HEK293T (cell line): ENCODE measurements around the gene RAD23B.

Experiments
- CTCF ChIA-PET: fragments of 350-600 bp; formaldehyde crosslinking; extraction: SDS; loops from one replicate; lab custom pipeline; 2021; ENCODE audit warnings: antibody characterized with exemption, inconsistent platforms; lab: Yijun Ruan, JAX
- POLR2A ChIA-PET: fragments of 350-600 bp; formaldehyde crosslinking; extraction: SDS; loops from one replicate; lab custom pipeline; 2020; ENCODE audit warnings: antibody characterized with exemption, inconsistent platforms; lab: Yijun Ruan, JAX
- DNase-seq: peaks from one replicate; pipeline ENCODE4 v3.0.0; 2012; ENCODE audit warnings: mixed read lengths; ENCODE audit errors: extremely low spot score
- ARNT ChIP-seq: fragments of 450-650 bp; IDR thresholded peaks from 2 replicates; pipeline ENCODE4 v1.6.1; 2017; ENCODE audit warnings: mild to moderate bottlenecking
- BHLHE40 ChIP-seq: fragments of 450-650 bp; IDR thresholded peaks from 2 replicates; pipeline ENCODE4 v1.6.1; 2016; ENCODE audit warnings: mild to moderate bottlenecking, moderate library complexity, borderline replicate concordance
- CTBP1 ChIP-seq: fragments of 450-650 bp; IDR thresholded peaks from 2 replicates; pipeline ENCODE4 v1.6.1; 2016; ENCODE audit warnings: borderline replicate concordance
- ELF4 ChIP-seq: fragments of 450-650 bp; IDR thresholded peaks from 2 replicates; pipeline ENCODE4 v1.6.1; 2017; ENCODE audit warnings: antibody characterized with exemption
- FOXA1 ChIP-seq: fragments of 450-650 bp; IDR thresholded peaks from 2 replicates; pipeline ENCODE4 v1.6.1; 2016; ENCODE audit warnings: mild to moderate bottlenecking
- FOXK2 ChIP-seq: fragments of 450-650 bp; IDR thresholded peaks from 2 replicates; pipeline ENCODE4 v1.6.1; 2016; ENCODE audit warnings: mild to moderate bottlenecking
- FOXM1 ChIP-seq: fragments of 450-650 bp; IDR thresholded peaks from 2 replicates; pipeline ENCODE4 v1.6.1; 2017; ENCODE audit warnings: mild to moderate bottlenecking, borderline replicate concordance
- HDGF ChIP-seq: fragments of 450-650 bp; IDR thresholded peaks from 2 replicates; pipeline ENCODE4 v1.6.1; 2017; ENCODE audit warnings: antibody characterized with exemption, borderline replicate concordance
- L3MBTL2 ChIP-seq: fragments of 450-650 bp; conservative IDR thresholded peaks from 2 replicates; pipeline ENCODE4 v1.6.1; 2016; ENCODE audit warnings: mild to moderate bottlenecking
- LEF1 ChIP-seq: fragments of 450-650 bp; IDR thresholded peaks from 2 replicates; pipeline ENCODE4 v1.6.1; 2017; ENCODE audit warnings: mild to moderate bottlenecking, borderline replicate concordance
- NFRKB ChIP-seq: fragments of 450-650 bp; IDR thresholded peaks from 2 replicates; pipeline ENCODE4 v1.6.1; 2016; ENCODE audit warnings: mild to moderate bottlenecking, moderate library complexity
- PKNOX1 ChIP-seq: fragments of 450-650 bp; IDR thresholded peaks from 2 replicates; pipeline ENCODE4 v1.6.1; 2016
- SP1 ChIP-seq: fragments of 450-650 bp; IDR thresholded peaks from 2 replicates; pipeline ENCODE4 v1.6.1; 2017
- SUZ12 ChIP-seq: fragments of 450-650 bp; IDR thresholded peaks from 2 replicates; pipeline ENCODE4 v1.6.1; 2016; ENCODE audit warnings: mild to moderate bottlenecking
- TARDBP ChIP-seq: fragments of 450-650 bp; IDR thresholded peaks from 2 replicates; pipeline ENCODE4 v1.6.1; 2016
- ZNF384 ChIP-seq: fragments of 450-650 bp; IDR thresholded peaks from 2 replicates; pipeline ENCODE4 v1.6.1; 2016

Gene RAD23B

DNA sequence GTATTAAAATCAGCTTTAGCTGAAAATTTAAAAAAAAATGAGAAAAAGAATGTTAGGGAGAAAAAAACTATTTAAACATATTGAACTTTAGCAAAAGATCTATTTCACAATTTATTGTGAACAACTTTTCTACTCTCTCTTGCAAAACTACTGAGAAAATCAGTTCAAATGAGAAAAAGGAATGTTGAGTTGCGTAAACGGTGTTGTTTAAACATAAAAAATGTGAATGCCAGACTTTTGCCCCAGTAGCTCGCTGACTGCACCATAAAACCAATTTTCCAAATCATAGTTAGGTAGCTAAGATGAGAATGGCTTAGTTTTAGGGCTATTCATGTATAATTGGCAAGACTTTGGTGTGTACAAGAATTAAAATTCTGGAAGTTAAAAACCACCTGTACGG lies 13.4 kb upstream of the RAD23B start:
- ChIA-PET POLR2A (interaction anchor here (1.1 kb wide), 1 partner anchor 20 kb away, joined by 3 read pairs; no protein-coding TSS in a partner anchor), CTCF (interaction anchor here (0.7 kb wide), 1 partner anchor 72 kb away, joined by 3 read pairs; no protein-coding TSS in a partner anchor)
- no peak for TF ChIP-seq TARDBP
- no peak for TF ChIP-seq LEF1
- TF ChIP-seq FOXA1 = no peak
- no peak for TF ChIP-seq ARNT
- TF ChIP-seq FOXM1 = no peak
- TF ChIP-seq FOXK2 = no peak
- TF ChIP-seq ELF4 = no peak
- TF ChIP-seq PKNOX1 = no peak
- no peak for TF ChIP-seq SUZ12
- no peak for TF ChIP-seq HDGF
- no peak for TF ChIP-seq ZNF384
- no peak for TF ChIP-seq BHLHE40
- no peak for TF ChIP-seq CTBP1
- TF ChIP-seq L3MBTL2 = no peak
- TF ChIP-seq SP1 = no peak
- no peak for TF ChIP-seq NFRKB
- DNase-seq = no peak

- TF ChIP-seq FOXM1 = no peak
- no peak for TF ChIP-seq ARNT
- no peak for TF ChIP-seq SP1
- TF ChIP-seq ELF4 = no peak
- TF ChIP-seq LEF1 = no peak
- TF ChIP-seq ZNF384 = no peak
- TF ChIP-seq NFRKB = no peak
- no peak for TF ChIP-seq HDGF
- TF ChIP-seq BHLHE40 = no peak
- TF ChIP-seq SUZ12 = no peak
- TF ChIP-seq CTBP1 = no peak
- TF ChIP-seq FOXA1 = no peak
- no peak for TF ChIP-seq L3MBTL2
- no peak for TF ChIP-seq FOXK2
- TF ChIP-seq TARDBP = no peak
- no peak for TF ChIP-seq PKNOX1
- DNase-seq = no peak
- ChIA-PET POLR2A (no interaction called here), CTCF (interaction anchor here (0.7 kb wide), 1 partner anchor 71 kb away, joined by 3 read pairs; no protein-coding TSS in a partner anchor)
Measured at GRCh38 chr9:107270082-107270481, 13.0 kb upstream of the RAD23B start.

GRCh38 chr9:107270580-107270979 lies 12.5 kb upstream of the RAD23B start:
- no peak for TF ChIP-seq BHLHE40
- TF ChIP-seq CTBP1 = no peak
- TF ChIP-seq TARDBP = no peak
- TF ChIP-seq ARNT = no peak
- TF ChIP-seq SP1 = no peak
- no peak for TF ChIP-seq HDGF
- TF ChIP-seq FOXM1 = no peak
- no peak for TF ChIP-seq LEF1
- TF ChIP-seq FOXA1 = no peak
- TF ChIP-seq ZNF384 = no peak
- TF ChIP-seq SUZ12 = no peak
- TF ChIP-seq PKNOX1 = no peak
- no peak for TF ChIP-seq NFRKB
- TF ChIP-seq ELF4 = no peak
- TF ChIP-seq L3MBTL2 = no peak
- no peak for TF ChIP-seq FOXK2
- no peak for DNase-seq
- CTCF ChIA-PET = interaction anchor here (0.7 kb wide), 1 partner anchor 224 kb away, joined by 3 read pairs; no protein-coding TSS in a partner anchor
- POLR2A ChIA-PET = no interaction called here

GRCh38 chr9:107273634-107274033 lies 9.4 kb upstream of the RAD23B start:
- TF ChIP-seq FOXM1 (no peak), FOXK2 (no peak), L3MBTL2 (no peak), LEF1 (no peak), ZNF384 (no peak)
- ChIA-PET CTCF (interaction anchor here (0.9 kb wide), 1 partner anchor 26 kb away, joined by 3 read pairs; no protein-coding TSS in a partner anchor), POLR2A (interaction anchor here (1.0 kb wide), 1 partner anchor 10 kb away, joined by 3 read pairs; no protein-coding TSS in a partner anchor)
- no peak for DNase-seq

GRCh38 chr9:107274096-107274495 lies 9.0 kb upstream of the RAD23B start:
- no peak for DNase-seq
- POLR2A ChIA-PET = interaction anchor here (1.0 kb wide), 1 partner anchor 10 kb away, joined by 3 read pairs; no protein-coding TSS in a partner anchor
- CTCF ChIA-PET = no interaction called here
- TF ChIP-seq TARDBP = no peak
- TF ChIP-seq FOXM1 = no peak
- no peak for TF ChIP-seq NFRKB
- TF ChIP-seq SUZ12 = no peak
- TF ChIP-seq L3MBTL2 = no peak
- TF ChIP-seq FOXA1 = no peak
- TF ChIP-seq HDGF = no peak
- TF ChIP-seq PKNOX1 = no peak
- no peak for TF ChIP-seq LEF1
- TF ChIP-seq SP1 = no peak
- TF ChIP-seq FOXK2 = no peak
- TF ChIP-seq ZNF384 = no peak
